HPDE6-E6E7 (cell line): ENCODE data around the gene NAA10.

Experiments used
- DNase-seq: peaks from one replicate; pipeline ENCODE4 v3.0.0; 2011; ENCODE audit warnings: missing footprints; ENCODE audit errors: extremely low spot score

NAA10 gene

DNA sequence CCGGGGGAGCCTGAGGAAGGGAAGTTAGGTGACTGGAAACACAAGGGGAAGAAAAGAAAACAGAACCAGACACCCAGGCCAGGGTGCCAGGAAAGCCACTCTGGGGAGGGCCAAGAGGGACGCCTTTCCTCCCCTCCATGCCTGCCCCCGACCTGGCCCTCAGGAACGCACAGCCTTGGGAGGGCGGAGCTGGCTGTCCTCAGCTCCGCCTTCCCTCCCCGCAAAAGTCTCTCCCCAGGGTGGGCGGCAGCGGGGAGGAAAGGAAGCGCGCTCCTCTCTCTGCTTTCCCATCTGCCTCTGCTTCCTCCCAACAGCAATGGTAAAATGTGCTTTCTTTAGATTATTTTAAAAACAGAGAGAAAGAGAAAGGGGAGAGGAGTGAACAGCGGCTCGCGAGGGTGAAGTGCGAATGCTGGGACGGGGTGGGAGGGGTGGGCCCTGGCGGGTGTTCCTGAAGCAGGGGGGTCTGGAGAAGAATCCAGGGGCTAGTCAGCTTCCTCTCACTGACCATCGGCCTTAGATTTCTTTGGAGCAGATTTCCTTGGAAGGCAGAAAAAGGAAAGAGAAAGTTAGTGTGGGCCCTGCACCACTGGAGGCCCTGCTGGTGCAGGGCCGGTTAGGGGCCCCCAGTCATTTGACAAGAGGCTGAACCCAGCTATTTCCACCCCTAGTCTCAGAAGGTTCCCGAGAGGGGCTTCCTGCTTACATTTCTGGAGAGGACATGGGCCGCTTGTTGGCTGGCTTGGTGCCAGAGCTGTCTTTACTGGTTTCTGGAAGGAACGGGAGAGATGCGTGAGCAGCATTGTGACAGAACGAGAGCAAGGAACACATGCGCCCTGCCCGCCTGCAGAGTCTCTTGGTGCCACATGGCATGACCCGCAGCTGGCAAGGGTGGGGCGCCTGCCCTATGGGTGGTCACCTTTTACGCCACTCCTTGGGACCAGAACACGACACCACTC is 14.3 kb upstream of the NAA10 start:
- no peak for DNase-seq

DNA sequence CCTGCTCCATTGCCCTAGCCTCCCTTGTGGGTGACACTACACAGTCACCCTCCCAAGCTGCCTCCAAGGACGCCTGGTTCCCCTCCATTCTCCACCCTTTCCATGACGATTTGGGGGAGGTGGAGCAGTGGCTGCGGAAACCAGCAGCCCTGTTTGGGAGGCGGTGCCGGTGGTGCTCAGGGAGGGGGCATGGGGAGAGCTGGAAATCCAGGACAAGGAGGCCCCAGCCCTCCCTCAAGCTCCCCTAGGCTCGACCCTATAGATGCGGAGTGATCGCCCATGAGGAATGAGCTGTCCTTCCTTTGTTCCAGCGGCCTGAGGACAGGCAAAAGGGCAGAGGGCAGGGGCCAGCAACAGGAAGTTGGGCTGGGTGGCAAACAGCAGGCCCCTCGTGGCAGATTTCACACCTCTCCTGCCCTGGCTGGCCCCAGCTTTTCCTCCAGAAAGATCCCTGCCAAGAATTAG is 13.2 kb upstream of the NAA10 start:
- DNase-seq: no peak

DNA sequence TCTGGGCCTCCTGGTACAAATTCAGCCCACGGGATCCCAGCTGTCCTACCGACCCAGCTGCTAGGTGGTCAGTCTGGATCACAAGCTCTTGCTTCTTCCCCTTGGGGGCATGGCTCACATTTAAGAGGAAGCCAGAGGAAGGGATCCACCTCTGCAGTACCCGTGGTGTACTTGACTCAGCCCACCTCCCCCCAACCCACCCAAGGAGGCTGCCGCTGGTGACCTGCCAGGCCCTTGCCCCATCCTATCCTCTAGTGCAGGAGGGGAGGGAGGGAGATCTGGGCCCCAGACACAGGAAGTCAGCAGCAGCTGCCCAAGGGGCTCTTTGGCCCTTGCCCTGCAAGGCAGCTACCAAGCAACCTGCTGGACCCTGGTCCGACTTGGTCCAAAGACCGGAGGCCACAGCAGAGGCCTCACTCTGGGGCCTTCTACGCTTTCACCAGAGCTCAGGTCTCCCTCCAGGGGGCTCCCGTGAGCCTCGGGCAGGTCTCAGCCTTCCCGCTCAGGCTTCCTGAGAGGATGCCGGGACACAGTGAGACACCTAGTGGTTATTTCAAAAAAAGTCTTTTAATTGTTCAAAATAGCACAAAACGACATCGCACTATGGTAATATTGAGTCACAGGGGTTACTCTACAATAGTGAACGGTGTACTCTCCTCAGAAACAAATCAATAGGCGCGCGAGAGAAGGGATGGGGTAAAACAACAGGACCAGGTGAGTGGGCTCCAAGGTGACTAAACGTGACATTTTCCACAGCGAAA is 12.4 kb upstream of the NAA10 start:
- DNase-seq: peak; percentile 93

DNA sequence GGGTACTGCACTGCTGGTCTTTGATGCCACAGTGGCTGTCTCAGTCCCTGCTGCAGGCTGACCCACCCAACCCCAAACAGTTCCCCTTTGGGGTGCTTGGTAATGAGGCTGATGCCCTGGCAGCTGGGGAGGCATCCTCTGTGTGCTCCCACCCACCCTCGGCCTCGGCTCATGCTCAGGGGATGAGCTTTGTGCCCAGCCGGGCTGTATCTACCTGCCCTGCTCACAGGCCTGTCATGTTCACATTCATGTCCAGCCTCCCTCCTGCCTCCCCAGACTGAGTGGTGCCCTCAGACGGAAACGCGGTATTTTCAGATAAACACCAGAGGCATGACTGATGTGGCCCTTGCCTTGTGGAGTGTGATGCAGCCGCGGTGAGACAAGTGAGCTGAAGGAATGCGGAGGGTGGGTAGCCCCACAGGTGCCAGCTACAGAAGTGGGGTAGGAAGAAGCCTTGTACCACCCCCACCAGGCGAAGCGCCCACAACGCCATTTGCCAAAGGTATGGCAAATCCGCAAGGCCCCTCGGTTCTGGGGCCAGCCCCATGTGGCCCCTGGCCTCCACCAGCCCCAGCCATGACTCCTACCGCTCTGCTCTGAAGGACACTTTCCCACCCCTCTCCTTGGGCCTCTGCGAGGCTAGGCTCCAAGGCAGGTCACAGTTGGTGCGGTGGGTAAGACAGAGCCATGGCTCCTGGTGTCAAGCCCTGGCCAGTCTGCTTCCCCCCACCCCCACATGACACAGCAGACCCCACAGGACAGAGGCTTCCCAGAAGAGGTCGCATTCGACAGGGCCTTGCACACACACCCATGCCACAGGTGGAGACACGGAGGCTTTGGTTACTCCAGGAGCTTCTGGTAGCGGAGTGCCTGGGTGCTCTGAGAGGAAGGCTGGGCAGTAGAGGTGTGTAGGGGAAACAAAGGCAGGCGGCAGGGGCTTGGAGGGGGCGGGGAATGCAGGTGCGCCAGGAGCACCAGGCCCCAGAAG is 11.4 kb upstream of the NAA10 start:
- DNase-seq: no peak

DNA sequence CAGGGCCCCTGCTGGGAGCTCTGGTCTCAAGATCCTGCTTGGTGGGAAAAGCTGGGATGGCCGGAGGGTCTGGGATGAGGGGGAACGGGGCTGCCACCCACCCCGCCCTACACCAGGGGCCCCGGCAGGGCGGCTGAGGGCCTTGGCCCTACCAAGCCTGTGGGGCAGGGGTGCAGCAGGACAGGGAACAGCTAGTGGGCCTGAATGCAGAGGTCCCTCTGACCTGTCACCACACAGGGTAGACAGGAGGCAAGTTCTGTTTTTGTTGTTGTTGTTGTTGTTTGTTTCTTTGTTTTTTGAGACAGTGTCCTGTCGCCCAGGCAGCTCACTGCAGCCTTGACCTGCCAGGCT is 9.9 kb upstream of the NAA10 start:
- no peak for DNase-seq

DNA sequence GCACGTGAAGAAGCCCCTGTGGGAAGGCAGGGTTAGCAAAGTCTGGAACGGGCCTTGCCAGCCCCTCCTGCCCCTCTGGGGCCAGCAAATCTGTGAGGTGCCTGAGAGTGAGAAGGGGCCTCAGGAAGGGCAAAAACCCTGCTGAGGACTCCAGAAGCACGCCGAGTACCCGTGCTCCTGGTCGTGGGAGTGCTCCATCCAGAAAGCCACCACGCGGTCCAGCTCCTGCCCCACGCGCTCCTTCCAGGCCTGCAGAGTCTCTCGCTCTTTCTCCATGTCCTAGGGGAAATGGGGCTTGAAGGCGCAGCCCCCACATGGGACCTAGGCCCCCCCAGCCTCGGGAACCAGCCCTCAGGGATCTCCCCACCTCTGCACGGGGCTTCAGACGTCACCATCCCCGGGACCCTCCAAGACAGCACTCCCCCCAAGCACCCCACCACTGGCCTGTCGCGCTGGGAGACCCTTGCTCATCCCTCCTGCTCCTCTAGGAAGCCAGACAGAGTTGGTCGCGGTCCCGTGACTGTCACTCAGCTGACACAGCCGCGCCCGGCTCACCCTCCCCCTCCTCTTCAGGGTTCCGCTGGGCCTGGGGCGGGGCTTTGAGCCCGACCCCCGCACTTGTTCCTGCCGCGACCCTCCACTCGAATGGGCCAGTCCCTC is 9.4 kb upstream of the NAA10 start, which contains the start of gene RENBP:
RENBP (minus strand) TSS at position 504 of the 660 bp plus-strand sequence; CDS start at position 471, 33 bp downstream.
- no peak for DNase-seq

DNA sequence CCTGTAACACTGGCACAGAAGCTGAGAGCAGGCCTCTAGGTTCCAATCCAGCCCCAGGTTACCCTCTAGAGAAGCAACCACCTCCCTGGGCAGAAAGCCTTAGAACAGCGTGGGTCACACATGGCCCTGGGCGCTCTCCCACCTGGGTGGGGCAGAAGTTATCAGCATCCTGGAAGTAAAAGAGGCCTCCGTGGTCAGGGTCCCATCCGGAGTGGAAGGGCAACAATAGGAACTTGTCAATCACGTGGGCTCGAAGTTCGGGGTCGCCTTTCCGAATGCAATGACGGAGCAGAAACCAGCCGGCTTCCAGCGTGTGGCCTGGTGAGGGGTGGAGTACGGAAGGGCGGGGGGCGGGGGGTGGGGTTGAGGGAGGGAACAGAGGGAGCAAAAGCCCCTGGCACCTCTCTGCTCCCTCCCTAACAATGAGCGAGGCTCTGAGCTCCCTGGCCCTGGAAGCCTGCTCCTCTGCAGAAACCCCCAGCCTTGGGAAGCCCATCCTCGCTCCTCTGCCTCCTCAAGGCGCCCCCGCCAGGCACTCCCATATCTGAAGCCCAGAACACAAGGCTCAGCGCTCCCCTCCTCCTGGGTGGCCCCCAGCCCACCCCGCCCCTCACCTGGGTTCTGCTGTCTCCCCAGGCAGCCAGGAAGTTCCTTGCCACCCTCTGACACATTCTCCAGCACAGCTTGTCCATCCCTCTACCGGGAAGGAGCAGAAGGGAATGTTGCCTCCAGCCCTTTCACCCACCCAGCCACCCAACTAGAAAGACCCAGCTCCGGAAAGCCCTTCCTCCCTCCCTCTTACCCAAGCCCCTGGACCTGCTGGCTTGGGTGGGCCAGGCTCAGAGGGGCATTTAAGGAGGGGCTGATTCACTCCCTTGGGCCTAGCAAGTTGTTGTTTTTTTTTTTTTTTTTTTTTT is 6.8 kb upstream of the NAA10 start:
- DNase-seq: no peak

DNA sequence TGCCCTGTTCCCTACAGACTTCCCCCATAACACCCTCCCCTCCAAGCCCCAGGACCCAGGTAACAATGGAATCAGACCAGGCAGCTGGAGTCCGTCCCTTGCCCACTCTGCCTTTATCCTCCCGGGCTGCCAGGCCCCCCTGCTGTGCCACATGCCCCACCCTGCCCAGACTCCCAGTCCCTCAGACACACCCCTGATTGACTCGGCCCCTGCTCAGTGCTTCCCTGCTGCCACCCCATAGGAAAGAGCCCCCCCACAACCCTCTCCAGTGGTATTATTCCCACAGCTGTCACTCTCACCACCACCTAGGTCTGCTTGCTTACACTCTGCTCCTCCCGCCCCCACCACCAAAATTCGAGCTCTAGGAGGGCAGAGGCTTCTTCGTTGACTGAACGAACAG is 4.7 kb upstream of the NAA10 start:
- DNase-seq: no peak

DNA sequence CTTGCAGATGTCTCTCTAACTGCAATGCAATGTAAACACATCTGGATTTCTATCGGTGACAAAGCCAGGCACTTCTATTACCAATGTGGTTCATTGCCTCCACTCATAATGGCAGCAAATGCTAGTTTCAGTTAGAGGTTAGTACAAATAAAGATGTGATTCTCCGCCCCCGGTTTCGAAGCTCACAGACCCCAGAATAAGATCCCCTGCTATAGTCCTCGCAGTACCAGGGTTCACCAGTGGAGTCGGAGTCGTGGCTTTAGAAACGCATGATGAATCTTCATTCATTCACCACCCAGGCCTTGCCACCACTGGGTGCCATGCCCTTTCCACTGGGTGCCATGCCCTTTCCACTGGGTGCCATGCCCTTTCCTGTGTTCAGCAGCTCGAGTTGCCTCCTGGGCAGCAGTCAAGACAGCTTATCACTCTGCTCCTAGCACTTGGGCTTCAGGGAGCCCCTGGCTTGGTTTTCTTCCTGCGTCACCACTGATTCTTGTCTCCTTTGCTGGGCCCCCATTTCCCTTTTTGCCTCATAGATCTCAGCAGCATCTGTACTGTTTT is 3.5 kb upstream of the NAA10 start:
- DNase-seq: no peak

DNA sequence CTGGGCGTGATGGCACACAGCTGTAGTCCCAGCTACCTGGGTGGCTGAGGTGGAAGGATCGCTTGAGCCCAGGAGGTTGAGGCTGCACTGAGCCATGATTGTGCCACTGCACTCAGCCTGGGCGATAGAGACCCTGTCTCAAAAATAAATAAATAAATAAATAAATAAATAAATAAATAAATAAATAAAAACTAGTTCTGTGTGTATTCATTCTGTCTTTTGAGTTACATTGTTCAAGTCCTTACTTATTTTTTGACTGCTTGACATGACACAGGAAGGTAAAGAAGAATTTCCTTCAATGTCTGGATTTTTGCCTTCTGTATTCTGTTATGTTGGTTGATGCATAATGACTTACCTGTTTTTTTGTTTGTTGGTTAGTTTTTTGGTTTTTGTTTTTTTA is 2.2 kb upstream of the NAA10 start:
- no peak for DNase-seq

DNA sequence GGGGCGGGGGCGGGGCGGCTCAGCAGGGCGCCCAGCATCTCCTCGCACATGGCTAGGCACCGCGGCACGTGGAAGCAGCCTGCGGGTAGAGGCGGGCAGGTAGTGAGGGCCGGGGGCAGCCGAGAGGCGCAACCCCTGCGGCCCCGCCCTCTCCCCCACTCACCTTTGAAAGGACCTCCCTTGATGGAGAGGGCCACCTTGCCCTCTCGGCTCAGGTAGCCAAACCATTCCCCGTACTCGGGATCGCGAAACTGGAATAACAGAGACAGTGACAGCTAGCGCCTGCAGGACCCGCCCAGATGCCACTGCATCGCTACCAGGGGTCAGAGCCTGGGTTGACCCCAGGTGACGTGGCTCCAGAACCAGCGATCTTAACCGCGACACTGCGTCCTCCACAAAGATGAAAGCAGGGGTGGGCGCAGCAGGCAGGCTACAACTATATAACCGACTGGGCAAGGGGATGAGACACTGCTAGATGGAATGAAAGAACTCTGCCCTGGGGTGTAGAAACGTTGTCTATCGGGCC is 552 bp upstream of the NAA10 start:
- no peak for DNase-seq

DNA sequence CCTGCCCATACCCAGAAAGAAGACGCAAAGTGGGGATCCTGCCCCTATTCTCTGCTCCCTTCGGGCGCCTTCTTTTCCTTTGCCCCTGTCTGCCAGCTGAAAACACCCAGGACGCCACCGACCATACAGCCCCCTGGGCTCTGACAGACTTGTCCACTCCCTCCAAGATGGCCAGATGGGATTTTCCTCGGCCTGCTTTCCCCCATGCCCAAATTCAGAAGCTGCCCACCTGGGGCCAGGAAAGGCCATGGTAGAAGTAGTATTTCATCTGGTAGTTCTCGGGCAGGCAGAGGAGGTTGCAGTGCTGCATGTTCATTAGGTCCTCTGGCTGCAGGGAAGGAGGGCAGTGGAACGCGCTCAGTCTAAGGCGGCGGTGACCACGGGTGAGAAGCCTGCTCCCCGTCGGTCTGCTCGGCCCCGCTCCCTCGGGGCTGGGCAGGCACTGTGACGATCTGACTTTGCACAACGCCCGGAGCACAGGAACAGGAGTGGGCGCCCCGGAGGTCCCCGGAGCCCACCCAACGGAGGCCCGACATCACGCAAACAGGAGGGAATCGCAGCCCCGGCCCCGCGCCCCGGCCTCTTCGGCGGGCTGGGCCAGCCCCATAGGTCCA is 582 bp downstream of the NAA10 start:
- no peak for DNase-seq

DNA sequence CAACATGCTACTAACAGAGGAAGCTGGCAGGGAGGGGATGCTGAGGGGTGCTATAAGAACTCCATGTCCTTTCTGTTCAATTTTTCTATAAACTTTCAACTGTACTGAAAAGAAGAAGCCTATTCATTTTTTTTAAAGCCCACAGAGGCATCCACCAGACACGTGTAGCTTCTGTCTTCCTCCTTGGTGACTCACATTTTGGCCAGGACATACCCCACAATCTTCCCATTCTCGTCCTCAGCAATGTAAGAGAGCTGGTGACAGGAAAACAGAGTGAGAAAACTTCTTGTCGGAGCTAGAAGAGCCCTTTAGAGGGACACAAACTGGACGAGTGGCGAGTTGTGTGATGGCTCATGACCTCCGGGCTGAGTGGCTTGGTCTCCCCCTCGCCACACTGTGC is 1.1 kb downstream of the NAA10 start:
- no peak for DNase-seq

DNA sequence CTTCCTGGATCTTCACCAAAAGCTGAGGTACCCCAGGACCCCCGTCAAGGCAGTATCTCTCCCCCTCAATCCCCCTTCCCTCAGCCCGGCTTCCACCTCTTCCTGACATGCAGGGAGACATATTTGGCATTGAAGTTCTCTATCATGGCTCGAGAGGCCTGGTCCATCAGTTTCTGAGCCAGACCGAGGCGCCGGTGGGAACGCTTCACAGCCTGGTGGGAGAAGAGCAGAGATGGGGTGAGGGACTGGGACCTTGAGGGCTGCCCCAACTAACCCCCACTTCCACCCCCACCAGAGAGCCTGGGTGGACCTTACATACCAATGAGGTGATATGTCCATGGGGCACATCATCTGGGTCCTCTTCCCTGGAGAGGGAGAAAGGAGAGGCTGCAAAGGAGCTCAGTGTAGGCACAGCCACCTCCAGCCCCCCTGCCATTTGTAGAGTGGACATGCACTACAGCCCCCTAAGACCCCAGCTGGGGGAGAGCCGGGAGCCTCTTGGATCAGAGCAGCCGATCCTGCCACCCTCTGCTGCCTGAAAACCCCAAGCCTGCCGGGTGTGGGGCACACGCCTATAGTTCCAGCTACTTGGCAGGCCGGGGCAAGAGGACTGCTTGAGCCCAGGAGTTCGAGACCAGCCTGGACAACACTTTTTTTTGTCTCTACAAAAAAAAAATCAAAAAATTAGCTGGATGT is 2.5 kb downstream of the NAA10 start:
- DNase-seq: no peak

DNA sequence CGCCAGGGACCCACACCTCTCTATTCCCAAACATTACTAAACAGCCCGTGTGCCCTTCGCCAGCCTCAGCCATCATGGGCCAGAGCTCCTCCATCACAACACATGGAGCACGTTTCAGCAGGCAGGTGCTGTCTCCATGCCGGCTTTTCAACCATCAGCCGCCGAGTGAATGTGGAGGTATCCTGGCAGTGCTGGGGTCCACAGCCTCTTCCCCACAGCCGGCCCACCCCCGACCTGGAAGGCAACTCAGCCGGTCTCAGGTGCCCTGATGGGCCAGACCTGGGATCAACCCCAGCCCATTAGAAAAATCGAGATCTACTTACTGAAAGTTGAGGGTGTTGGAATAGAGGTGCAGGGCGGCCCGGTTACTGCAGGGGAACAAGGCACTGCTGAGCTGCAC is 3.1 kb downstream of the NAA10 start:
- no peak for DNase-seq

DNA sequence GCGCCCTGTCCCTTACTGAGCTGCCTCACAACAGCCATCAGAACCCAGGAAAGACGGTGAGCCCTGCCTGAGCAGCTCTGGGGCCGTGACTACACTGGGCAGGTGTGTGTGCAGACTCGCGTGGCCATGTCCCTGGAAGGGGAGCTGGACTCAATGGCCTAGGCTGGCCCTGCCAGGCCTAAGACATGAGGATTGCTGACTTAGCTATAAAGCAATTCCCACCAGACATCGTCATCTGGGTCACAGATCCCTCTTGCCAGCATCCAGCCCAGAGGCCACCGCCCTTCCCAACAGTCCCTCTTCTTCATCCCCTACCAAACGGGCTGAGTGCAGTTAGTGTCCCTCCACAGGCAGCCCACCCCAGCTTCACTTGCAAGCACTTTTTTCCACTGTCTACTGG is 3.7 kb downstream of the NAA10 start:
- no peak for DNase-seq

DNA sequence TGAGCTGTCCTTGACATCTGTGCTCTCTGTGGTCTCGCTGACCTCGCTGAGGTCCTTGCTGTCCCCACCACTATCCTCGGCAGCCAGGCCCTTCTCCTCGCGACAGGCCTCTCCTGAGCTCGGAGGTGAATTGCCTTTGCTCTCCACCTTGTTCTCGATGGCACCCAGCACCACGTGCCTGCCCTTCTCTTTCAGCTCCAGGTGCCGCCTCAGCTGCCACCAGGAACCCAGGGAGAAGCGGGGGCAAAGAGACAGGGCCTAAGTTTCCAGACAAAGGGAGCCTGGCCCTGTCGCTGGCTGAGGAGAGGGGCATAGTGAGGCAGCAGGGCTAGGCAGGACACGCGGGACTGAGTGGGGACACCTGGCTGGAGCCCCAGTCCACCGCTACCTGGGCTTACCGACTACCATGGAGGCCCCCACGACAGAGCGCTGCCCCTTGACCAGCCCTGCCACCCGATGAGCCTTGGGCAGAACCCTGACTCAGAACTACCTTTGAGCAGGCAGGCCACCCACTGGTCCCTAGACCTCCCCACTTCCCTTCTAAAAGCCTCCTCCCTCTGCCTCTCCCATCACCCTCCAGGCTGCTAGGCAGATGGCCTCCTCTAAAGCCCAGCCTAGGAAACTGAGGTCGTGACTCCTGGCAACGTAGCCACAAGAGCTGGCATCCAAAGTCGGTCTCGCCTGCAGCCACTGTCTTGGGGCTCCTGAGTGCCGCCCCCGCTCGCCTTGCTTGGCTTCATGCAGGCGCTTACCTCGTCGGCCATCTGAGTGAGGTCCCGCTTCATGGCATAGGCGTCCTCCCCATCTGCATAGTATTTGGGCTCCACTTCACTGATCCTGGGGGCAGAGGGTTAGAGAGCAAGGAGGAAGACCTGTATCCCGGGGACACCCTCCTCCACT is 4.6 kb downstream of the NAA10 start:
- DNase-seq: no peak
